NAMALWA (cell line): Measurements from ENCODE around the gene ARID2.

Experiments
- DNase-seq: peaks from one replicate; pipeline ENCODE4 v3.0.0-alpha.2; 2015; ENCODE audit warnings: low spot score

The ARID2 gene

GRCh38 chr12:45725631-45726602 lies 3.6 kb upstream of the ARID2 start:
- DNase-seq, result peak; percentile 86

GRCh38 chr12:45726603-45727300 lies 2.8 kb upstream of the ARID2 start:
- DNase-seq, result peak; percentile 50

- peak; percentile 98 for DNase-seq
Observed at GRCh38 chr12:45727301-45727979, 2.1 kb upstream of the ARID2 start.

GRCh38 chr12:45727980-45728629 lies 1.4 kb upstream of the ARID2 start:
- peak; percentile 82 for DNase-seq

GRCh38 chr12:45728630-45729232 lies 775 bp upstream of the ARID2 start:
- DNase-seq, result peak; percentile 98

GRCh38 chr12:45730084-45730347 lies 510 bp downstream of the ARID2 start:
- DNase-seq, result no peak

GRCh38 chr12:45730348-45731189 lies 1.1 kb downstream of the ARID2 start:
- peak; percentile 87 for DNase-seq

- no peak for DNase-seq
Observed at GRCh38 chr12:45731190-45731775, 1.8 kb downstream of the ARID2 start.

- peak; percentile 68 for DNase-seq
Observed at GRCh38 chr12:45732250-45732649, 2.7 kb downstream of the ARID2 start.

- peak; percentile 44 for DNase-seq
Observed at GRCh38 chr12:45732936-45733335, 3.4 kb downstream of the ARID2 start.

- no peak for DNase-seq
Observed at GRCh38 chr12:45737638-45738037, 8.1 kb downstream of the ARID2 start.

GRCh38 chr12:45742590-45742989 lies 13.1 kb downstream of the ARID2 start:
- no peak for DNase-seq

- no peak for DNase-seq
Observed at GRCh38 chr12:45743247-45743646, 13.7 kb downstream of the ARID2 start.

- peak; percentile 35 for DNase-seq
Observed at GRCh38 chr12:45745861-45746277, 16.4 kb downstream of the ARID2 start.

GRCh38 chr12:45756666-45757065 lies 27.2 kb downstream of the ARID2 start:
- no peak for DNase-seq

GRCh38 chr12:45757172-45757571 lies 27.7 kb downstream of the ARID2 start:
- DNase-seq, result no peak

GRCh38 chr12:45760333-45760732 lies 30.8 kb downstream of the ARID2 start:
- no peak for DNase-seq

GRCh38 chr12:45762185-45763110 lies 32.9 kb downstream of the ARID2 start:
- peak; percentile 67 for DNase-seq

GRCh38 chr12:45763381-45763780 lies 33.9 kb downstream of the ARID2 start:
- no peak for DNase-seq
